HG03442 (cell line): Measurements from ENCODE around the gene ZFP91.
"Not testable (repeated sequence)": the region's sequence is repeated elsewhere in the genome, so short reads cannot be mapped to it uniquely, and the experiment has no call there.

ENCODE experiments used
- ATAC-seq: cut with Tn5 transposase; IDR thresholded peaks from one replicate; pipeline ENCODE4 v1.9.1; 2021; ENCODE audit warnings: mild to moderate bottlenecking, moderate library complexity; ENCODE audit not compliant: unreplicated experiment

ZFP91 gene, protein sequence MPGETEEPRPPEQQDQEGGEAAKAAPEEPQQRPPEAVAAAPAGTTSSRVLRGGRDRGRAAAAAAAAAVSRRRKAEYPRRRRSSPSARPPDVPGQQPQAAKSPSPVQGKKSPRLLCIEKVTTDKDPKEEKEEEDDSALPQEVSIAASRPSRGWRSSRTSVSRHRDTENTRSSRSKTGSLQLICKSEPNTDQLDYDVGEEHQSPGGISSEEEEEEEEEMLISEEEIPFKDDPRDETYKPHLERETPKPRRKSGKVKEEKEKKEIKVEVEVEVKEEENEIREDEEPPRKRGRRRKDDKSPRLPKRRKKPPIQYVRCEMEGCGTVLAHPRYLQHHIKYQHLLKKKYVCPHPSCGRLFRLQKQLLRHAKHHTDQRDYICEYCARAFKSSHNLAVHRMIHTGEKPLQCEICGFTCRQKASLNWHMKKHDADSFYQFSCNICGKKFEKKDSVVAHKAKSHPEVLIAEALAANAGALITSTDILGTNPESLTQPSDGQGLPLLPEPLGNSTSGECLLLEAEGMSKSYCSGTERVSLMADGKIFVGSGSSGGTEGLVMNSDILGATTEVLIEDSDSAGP

DNA sequence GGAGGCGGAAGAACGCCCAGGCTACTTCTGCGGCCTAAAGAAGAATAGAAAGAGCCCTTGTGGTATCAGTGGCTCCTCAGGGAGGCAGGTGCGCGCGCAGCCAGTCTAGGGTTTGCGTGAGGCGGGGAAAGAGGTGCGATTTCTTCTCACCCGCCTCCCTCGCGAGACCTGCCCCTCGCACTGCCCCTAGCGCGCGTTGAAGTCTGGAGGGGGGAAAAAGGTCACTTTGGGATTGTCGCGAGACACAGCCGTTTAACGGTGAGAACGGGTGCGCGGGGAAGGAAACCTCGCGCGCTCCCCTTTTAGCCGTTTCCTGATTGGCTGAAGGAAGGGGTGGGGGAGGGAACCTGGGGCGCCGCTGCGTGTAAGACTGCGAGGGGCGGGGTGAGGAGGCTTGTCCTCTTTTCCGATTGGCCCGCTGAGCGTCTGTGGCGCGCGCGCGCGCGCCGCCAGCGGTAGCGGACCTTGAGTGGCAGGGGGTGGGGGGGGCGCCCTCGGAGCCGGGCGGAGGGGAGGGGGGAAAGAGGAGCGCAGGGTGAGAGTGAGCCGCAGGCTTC lies at the start of gene ZFP91:
TSS of gene ZFP91 (plus strand) at position 429 of the 557 bp plus-strand sequence. CDS start 219 bp downstream, outside the sequence.
- peak; percentile 24 for ATAC-seq

DNA sequence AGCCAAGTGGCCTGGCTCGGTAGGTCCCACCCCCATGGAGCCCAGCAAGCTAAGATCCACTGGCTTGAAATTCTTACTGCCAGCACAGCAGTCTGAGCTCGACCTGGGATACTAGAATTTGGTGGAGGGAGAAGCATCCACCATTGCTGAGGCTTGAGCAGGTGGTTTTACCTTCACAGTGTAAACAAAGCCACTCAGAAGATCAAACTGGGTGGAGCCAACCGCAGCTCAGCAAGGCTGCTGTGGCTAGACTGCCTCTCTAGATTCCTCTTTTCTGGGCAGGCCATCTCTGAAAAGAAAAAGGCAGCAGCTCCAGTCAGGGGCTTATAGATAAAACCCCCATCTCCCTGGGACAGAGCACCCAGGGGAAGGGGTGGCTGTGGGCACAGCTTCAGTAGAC lies 48.6 kb upstream of the ZFP91 start:
- ATAC-seq = no peak

DNA sequence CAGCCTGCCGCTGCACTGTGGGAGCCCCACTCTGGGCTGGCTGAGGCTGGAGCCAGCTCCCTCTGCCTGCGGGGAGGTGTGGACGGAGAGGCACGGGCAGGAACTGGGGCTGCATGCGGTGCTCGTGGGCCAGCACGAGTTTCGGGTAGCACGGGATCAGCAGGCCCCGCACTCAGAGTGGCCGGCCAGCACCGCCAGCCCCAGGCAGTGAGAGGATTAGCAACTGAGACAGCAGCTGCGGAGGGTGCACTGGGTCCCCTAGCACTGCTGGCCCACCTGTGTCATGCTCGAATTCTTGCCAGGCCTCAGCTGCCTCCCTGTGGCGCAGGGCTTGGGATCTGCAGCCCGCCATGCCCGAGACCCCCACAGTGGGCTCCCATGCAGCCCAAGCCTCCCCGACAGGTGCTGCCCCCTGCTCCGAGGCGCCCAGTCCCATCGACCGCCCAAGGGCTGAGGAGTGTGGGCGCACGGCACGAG lies 47.0 kb upstream of the ZFP91 start:
- ATAC-seq = no peak

DNA sequence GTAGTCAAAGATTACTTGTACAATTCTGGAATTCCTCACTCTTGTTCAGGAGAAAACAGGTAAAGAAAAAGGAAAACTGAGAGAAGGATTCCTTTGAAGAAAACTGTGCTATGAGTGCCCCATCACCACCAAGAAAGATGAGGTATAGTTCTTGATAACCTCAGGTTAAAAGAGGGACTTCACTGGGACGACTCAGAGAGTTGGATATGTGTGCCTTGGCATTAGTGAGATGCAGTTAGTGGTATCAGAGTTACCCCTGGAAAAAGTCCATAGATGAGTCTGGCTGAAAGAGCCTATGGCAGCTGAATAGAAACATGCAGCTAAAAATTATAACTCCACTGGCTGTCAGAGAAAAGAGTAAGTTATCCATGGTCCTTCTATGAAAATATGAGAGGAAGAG lies 32.0 kb upstream of the ZFP91 start:
- ATAC-seq = no peak

DNA sequence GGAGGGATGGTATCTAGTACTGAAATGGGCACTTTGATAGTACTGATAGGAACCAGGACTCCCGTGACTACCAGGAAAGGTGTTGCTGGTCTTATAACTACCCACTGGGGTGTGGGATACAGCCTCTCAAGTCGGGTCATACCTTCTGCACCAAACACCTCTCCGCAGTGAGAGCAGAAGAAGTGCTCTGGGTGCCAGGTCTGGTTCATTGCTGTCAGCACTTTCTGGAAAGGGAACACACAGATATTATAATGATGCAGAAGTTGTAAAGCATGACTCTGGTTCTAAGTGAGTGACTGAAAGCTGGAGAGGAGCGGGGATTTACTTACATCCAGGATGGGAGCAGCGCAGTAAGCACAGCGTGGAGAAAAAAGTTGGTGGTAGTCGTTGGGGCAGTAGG lies 29.2 kb upstream of the ZFP91 start:
- ATAC-seq = no peak

DNA sequence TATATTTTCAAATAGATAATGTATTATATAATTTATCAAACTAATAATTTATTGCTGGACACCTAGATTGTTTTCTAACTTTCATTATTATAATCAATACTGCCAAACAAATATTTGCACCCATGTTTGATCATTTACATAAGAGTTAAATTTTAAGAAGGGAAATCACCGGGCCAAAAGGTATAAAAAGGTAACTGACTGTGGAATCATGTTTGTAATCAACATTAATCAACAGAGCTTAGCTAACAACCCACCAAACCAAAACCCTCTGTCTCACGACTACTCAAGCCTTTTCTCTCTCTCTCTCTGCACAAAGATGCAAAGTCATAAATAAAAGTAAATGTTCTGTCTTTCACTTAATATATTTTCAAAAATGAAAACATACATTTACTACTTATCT lies 18.0 kb upstream of the ZFP91 start:
- ATAC-seq = no peak

DNA sequence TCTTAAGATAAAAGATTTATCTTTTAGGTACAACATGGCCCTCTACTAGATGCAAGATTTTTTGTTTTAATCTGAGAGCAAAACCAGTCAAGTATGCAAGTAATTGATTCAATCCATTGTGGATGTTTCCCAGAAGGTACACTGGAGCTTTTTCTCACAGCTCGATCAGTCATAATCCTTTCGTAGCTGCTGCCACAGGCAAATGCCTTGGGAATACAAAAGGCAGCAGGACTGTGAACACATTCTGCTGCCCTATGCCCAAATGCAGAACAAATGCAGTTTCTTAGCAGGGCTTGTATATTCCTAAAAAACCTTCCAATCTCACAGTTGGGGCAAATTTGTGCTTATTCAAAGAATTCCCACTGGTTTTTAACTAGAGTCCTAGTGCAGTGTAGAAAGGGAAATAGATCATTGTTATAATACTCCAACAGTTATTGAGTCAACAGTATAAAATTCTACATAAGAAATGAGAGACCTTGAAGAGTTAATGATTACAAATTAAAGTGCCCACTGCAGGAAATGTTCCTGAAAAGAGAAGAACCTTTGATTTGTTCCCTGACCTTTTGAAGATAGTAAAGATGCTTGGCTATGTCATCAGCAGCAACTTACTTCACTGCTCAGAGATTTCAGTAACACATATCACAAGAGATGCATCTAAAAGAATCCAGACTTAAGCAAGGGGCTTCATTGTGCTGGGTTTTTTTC lies 17.3 kb upstream of the ZFP91 start:
- no peak for ATAC-seq

DNA sequence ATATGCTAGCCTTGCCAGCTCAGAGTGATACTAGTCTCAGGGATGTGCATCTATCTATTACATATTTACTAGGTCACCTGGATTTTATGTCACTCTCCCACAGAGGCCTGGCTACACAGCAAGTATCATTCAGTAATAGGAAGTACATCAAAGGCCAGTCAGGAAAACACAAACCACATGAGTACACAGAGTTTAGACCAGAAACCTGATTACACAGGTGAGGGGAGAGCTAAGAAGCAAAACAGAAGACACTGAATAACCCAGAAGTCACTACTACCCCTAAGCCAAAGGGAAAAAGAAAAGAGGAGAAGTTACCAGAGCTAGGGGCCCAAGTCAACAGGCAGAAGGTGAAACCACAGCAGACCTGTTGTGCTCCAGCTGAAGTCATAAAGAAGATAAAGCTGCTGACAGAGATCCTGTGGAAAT lies 16.5 kb upstream of the ZFP91 start:
- ATAC-seq = peak; percentile 73

DNA sequence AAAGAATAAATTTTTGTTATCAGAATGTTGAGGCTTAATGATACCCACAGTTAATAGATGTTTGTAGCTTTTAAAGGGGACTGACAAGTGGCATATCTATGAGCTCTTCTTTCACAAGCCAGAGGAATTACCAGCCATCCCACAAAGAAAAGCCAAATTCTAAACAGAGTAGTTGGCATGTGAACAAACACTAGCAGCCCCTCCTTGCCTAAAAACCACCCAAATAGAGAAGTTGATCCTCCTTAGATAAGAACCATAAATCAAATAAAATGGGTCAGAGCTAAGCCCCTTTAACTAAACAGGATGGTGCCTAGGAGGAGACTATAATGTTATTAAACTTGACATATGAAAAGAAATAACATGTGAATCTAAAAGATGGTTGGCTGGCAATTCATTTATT lies 14.6 kb upstream of the ZFP91 start:
- no peak for ATAC-seq

DNA sequence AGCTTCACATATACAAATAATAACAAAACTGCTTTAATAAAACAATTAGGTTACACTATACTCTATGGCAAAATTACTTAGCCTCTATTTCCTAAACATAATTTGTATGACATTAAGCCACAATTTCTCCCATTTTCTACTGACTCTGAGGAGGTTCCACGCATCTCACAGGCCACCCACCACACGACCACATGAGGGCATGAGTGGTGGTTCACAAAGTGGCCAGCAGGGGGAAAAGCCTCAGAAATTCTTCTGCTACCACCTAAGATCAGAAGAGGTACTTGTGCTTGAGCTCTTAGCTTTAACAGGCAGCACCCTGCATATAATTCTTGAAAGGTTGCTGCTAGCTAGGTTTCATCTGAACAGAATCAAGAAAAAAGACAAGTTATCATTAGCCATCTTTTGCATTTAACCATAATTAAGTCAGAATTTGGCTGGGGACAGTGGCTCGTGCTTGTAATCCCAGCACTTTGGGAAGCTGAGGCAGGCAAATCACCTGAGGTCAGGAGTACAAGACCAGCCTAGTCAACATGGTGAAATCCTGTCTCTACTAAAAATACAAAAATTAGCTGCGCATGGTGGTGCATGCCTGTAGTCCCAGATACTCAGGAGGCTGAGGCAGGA lies 10.9 kb upstream of the ZFP91 start:
- ATAC-seq = peak; percentile 96

DNA sequence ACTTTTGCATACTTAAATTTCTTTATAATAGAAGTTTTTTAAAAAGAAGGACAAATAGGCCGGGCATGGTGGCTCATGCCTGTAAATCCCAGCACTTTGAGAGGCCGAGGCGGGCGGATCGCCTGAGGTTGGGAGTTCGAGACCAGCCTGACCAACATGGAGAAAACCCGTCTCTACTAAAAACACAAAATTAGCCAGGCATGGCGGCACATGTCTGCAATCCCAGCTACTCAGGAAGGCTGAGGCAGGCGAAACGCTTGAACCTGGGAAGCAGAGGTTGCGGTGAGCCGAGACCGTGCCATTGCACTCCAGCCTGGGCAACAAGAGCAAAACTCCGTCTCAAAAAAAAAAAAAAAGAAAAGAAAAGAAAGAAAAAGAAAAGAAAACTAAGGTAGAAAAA lies 6.0 kb upstream of the ZFP91 start:
- not testable (repeated sequence) for ATAC-seq

DNA sequence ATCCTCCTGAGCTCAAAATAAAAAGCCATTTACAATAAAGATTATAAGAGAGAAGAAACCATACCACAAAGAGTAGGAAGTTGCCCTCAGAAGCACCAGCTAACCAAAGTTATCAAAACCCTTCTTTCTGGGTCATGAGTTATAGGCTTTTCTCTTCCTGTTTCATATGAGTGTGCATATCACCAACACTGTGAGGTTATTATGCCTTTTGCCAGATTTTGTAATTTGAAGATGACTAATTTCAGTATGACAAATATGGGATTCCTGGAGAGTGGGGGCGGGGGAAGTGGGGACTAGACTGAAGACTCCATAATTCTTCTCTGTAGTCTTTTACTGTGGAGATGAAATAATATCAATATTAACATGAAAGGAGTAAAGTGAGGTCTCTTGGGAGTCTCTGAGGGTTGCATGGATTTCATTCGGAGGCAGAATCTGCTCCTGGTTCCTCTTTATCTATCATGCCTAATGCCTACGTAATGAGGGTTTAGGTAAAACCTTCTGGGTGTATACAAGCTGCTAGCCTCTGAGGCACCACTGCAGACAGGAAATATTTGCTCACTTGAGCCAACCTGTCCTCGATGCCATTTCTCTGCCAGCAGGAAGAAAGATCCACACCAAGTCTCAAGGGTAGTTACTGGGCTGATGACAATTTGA lies 5.3 kb upstream of the ZFP91 start:
- ATAC-seq = peak; percentile 18

DNA sequence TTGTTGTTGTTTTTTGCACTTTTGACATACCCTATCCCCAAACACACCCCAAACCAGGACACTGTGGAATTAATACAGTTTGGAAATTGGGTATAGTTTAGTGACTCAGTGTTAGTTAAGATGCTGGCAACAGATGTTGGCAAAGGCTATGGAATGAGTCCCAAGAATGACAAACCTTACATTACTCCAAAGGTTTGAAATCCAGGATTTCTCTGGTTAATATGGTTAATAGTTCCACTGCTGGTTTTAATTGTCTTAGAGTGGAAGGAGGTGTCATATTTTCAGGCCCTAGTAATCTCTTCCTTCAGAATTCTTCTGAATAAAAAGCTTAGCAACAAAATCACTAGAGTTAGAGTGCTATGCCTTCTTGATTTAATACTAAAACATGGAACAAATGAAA lies 4.0 kb upstream of the ZFP91 start:
- no peak for ATAC-seq

DNA sequence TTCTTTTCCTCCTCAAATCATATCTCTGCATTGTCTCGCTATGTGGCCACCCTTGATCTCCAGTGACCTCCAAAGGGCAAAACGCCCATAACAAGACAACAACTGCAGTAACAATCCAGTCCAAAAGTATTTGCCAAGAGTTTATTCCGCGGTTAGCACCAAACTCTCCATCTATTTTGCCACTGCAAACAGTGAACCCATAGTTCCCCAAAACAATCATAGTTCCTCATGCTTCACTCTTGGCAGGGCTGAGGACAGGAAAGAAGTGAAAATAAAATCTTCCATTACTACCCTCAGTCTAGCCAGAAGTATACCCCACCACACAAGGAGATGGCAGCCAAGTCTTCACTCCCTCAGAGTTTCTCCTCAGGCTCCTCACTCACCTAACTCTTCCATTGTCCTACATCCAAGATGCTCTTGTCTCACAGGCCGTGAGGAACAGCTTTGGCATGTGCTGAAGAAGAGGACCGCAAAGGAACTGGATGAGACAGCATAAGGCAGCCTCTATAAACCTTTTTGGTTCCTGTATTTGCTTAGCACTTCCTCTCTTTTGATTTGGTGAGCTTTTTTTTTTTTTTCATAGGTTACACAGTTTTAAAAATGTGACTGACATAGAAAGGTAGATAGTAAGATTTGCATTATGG lies 3.4 kb upstream of the ZFP91 start, which contains the start of gene LPXN:
TSS of gene LPXN (minus strand) at position 480 of the 644 bp plus-strand sequence. CDS start at position 396, 84 bp downstream.
- no peak for ATAC-seq

DNA sequence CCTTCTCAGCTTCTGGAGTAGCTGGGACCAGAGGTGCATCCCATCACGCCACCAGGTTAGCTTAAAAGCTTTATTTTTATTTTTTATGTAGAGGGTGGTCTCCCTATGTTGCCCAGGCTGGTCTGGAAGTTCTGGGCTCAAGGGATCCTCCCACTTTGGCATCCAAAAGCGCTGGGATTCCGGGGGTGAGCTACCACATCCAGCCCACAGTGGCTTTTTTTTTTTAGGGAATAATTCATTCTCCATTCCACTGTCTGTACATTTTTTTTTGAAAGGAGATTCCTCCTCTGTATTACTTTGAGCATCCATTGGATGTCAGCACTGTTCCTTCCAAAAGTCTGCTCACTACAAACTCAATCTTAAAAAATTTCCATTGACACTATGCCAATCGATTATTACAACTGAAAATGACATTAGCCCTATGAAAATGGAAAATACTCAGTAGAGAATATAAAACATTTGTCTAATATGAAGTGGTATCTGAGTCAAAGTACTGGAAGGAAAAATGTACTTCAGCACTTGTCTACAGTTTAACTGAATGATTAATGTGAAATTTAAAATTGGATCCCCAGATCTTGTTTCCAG lies 1.9 kb upstream of the ZFP91 start:
- ATAC-seq = no peak

DNA sequence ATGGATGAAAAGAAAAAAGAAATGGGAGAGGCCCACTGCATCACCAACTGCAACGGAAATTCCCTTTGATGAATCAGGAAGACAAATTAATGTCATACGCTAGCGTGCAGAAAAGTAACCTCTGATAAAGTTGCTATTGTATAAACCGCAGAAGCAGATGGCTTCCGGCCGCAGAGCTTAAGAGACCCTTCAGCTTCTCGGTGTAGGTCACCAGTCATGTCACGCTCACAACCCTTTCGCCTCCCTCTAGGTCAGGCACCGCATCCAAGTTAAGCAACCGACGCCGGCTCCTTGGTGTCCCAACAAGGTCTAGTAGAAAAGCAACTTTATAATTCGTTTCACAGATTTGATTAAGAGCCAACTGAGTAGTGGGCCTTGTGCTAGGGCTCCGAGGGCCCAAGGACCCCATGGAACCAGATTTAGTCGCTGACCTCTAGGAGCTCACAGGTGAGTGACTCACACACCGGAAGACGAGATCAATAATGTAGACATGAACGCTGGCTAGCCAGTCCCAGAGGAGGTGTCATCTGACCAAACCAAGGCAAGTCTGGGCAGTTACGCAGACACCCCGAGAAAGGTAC lies 1.2 kb upstream of the ZFP91 start:
- ATAC-seq = peak; percentile 48

DNA sequence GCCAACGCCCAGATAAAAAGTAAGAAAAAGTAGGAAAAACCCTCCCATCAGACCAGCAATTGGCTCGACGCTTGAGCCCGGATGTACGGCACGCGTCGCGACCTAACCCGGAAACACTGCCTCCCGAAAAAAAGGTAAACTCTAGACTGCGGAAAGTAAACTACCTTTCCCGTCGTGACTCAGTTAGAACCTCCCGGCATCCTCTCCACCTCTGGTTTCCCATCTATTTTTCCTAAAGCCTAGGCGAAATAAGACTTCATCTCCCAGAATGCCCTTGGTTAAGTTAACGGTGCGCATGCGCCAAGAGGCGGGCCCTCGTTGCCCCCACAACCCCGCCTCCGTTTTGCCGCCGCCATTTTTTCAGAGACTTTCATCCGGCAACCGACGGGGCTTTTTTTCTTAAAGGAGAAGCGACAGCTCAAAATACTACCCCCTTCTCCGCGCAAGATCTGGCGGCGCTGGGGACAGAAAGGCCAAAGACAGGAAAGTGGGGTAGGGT lies 678 bp upstream of the ZFP91 start:
- no peak for ATAC-seq

DNA sequence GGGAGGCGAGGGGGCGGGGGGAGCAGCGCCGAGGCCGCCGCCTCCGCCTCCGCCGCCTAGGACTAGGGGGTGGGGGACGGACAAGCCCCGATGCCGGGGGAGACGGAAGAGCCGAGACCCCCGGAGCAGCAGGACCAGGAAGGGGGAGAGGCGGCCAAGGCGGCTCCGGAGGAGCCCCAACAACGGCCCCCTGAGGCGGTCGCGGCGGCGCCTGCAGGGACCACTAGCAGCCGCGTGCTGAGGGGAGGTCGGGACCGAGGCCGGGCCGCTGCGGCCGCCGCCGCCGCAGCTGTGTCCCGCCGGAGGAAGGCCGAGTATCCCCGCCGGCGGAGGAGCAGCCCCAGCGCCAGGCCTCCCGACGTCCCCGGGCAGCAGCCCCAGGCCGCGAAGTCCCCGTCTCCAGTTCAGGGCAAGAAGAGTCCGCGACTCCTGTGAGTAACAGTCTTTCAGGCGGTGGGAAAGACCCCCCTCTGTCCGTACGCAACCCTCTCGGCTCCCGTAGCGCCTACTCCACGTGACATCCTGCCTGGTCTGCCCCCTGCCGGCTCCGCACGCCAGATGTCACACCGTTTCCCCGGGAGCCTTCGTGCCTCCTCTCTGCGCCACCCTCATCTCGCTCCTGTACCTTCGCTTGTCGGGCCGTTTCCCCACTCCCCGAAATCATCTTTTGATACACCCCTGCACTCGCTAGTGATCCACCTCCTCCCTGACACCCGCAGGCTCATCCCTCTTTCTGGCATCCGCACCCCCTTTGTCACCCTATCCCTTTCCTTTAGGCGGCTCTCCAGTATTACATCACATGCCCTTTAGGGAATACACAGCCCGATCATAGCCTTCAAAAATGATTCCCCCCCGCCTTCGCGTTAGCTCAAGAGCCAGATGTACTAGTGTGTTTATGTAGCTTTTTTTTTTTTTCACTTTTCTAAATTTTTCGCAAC lies 598 bp downstream of the ZFP91 start:
- peak; percentile 35 for ATAC-seq
